Activated CD4-positive, alpha-beta T cell treated with anti-CD3 and anti-CD28 coated beads, Interleukin-2, amount 50 U/mL, for 4 hours (primary cell): ENCODE data around the gene CBX3.
"Not testable (repeated sequence)": the region's sequence is repeated elsewhere in the genome, so short reads cannot be mapped to it uniquely, and the experiment has no call there.

Experiments used
- DNase-seq, 2 experiments: peaks; one replicate each; pipeline ENCODE4 v3.0.0-alpha.2; 2020

The CBX3 gene

DNA sequence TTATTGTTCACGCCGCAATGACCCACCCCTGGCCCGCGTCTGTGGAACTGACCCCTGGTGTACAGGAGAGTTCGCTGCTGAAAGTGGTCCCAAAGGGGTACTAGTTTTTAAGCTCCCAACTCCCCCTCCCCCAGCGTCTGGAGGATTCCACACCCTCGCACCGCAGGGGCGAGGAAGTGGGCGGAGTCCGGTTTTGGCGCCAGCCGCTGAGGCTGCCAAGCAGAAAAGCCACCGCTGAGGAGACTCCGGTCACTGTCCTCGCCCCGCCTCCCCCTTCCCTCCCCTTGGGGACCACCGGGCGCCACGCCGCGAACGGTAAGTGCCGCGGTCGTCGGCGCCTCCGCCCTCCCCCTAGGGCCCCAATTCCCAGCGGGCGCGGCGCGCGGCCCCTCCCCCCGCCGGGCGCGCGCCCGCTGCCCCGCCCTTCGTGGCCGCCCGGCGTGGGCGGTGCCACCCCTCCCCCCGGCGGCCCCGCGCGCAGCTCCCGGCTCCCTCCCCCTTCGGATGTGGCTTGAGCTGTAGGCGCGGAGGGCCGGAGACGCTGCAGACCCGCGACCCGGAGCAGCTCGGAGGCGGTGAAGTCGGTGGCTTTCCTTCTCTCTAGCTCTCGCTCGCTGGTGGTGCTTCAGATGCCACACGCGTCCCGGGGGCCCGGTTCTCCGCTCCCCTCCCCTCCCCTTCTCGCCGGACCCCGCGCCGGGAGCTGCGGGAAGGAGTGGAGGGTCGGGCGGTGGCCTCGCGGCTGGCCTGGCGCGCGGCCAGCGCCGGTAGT lies at the start of gene CBX3:
TSS of gene CBX3 (plus strand) at position 499 of the 772 bp plus-strand sequence. CDS start 1,254 bp downstream, outside the sequence.
- DNase-seq, result peak; percentile 73 to 74

DNA sequence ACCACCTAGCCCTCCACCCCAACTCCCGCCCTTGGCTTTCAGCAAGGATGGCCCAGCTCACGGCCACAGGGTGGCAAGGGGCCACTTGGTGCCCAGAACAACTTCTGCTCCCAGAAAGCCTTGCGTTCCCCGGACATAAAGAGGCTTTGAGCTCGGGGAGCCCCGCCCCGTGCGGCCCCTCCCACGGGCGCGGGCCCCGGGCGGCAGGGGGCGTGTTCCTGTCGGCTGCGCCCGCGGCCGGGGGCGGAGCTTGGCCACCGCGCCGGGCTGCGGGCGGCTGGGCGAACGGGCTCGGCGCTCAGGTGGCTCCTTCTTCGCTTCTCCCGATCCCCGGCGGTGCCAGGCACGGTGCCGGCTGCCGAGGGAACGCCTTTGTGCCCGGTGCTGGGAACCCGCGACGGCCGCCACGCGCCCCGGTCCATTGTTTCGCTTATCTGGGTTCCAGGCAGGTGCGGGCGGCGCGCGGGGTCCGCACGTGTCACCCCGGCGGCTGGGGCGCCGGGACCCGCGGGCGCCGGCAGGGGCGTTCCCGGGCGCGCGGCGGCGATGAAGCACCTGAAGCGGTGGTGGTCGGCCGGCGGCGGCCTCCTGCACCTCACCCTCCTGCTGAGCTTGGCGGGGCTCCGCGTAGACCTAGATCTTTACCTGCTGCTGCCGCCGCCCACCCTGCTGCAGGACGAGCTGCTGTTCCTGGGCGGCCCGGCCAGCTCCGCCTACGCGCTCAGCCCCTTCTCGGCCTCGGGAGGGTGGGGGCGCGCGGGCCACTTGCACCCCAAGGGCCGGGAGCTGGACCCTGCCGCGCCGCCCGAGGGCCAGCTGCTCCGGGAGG lies 49.4 kb upstream of the CBX3 start, which contains the start of gene NFE2L3:
TSS of gene NFE2L3 (plus strand) at position 246 of the 829 bp plus-strand sequence. CDS start at position 547, 301 bp downstream.
- peak; percentile 69 to 72 for DNase-seq

GRCh38 chr7:26152782-26153240 lies 48.7 kb upstream of the CBX3 start:
- peak in 1 of 2 experiments; percentile 13 for DNase-seq

GRCh38 chr7:26153241-26153822 lies 48.2 kb upstream of the CBX3 start:
- DNase-seq, result no peak

GRCh38 chr7:26153823-26154783 lies 47.4 kb upstream of the CBX3 start:
- peak in 1 of 2 experiments; percentile 8 for DNase-seq

DNA sequence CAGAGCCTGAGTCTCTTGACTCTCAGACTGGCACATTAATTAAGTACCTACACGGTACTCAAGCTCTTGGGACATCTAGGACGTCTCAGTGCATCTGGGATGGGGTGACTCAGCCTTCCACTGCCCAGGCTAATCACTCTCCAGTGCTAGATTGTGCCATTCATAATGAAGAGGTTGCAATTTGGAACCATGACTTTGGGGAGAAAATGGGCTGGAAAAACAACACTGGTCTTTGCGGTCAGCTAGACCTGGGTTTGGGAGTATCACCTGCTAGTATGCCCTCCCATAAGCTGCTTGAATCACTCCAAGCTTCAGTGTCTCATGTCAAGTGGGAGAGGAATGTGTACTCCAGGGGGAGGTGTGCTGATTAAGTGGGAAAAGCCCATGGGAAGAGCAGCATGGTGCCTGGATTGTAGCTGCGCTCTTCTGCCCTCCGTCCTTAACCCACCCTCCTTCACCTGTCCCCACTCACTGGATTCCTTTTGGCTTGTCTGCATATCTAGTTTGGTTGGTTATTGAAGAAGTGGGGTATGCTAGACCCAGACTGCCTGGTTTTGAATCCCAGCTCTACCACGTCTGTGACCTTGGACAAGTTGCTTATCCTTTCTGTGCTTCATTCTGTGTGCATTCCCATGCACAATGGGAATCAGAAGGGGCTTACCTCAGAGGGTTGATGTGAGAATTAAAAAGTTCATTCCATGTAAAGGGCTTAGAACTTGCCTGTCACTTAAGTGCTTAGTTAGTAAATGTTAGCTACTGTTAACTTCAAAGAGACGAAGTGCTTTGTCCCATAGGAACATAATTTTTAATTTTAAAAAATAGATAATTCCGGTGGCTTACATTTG lies 45.8 kb upstream of the CBX3 start:
- DNase-seq, result no peak

DNA sequence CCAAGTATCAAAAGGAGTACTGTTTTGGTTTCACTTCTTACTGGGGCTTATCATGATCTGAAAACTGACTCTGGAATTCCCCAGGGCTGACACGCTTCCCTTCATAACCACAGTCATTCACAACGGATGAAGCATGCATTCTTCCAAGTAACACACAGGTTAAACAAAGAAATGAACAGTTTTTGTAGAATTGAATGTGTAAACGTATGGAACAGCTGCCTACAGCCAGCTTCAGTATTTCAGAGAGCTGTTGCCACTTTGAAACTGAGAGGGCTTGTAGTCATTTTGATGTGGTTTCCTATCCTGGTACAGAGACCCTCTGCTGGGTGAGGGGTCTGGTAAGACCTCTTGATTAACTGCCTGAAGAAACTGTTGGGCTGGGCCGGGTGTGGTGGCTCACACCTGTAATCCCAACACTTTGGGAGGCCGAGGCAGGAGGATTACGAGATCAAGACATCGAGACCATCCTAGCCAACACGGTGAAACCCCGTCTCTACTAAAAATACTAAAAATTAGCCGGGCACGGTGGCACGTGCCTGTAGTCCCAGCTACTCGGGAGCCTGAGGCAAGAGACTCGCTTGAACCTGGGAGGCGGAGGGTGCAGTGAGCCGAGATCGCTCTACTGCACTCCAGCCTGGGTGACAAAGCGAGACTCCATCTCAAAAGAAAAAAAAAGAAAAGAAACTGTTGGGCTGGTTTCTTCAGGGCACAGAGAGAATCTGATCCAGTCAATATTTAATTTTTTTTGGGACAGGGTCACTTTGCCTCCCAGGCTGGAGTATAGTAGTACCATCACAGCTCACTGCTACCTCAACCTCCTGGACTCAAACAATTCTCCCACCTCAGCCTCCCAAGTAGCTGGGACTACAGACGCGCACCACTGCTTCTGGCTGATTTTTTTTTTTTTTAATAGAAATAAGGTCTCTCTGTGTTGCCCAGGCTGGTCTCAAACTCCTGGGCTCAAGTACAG lies 44.8 kb upstream of the CBX3 start:
- DNase-seq, result peak; percentile 40 to 54

DNA sequence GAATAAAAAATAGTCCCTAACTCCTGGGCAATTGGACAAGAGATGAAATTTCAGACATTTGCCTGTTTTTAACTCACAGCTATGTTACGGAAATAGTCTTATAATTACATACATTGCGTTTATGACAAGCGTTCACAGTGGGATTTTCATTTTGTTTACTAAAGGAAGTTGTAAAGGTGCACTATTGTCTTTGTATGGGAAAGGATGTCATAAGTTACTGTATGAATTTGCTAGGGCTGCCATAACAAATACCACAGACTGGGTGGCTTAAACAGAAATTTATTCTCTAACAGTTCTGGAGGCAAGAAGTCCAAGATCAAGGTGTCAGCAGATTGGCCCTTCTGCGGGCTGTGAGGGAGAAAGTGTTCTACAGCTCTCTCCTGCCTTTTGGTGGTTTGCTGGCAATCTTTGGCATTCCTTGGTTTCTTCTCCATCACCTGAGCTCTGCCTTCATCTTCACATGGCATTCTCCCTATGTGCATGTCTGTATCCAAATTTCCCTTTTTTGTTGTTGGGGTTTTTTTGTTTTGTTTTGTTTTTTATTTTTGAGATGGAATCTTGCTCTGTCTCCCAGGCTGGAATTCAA lies 43.9 kb upstream of the CBX3 start:
- no peak for DNase-seq

- no peak for DNase-seq
Measured at GRCh38 chr7:26159243-26159642, 42.3 kb upstream of the CBX3 start.

GRCh38 chr7:26160896-26161295 lies 40.6 kb upstream of the CBX3 start:
- no peak for DNase-seq

DNA sequence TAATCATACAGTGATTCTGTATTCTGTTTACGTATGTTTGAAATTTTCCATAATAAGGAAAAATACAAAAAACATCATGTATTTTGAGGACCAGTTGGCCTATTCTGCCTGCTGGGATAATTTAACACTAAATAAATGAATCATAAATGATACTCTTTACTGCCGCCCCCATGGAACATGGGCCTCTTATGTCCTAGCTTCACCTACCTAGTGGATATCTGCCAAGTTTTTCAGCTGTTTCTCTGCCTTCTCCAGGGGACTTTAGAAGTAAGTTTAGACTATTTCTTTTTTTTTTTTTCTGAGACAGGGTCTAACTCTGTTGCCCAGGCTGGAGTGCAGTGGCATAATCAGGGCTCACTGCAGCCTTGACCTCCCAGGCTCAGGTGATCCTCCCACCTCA lies 39.1 kb upstream of the CBX3 start:
- no peak for DNase-seq

DNA sequence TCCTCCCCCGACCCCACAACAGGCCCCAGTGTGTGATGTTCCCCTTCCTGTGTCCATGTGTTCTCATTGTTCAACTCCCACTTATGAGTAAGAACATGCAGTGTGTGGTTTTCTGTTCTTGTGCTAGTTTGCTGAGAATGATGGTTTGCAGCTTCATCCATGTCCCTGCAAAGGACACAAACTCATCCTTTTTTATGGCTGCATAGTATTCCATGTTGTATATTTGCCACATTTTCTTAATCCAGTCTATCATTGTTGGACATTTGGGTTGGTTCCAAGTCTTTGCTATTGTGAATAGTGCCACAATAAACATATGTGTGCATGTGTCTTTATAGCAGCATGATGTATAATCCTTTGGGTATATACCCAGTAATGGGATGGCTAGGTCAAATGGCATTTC lies 37.7 kb upstream of the CBX3 start:
- not testable (repeated sequence) for DNase-seq

GRCh38 chr7:26165950-26166683 lies 35.4 kb upstream of the CBX3 start:
- DNase-seq, result no peak

- DNase-seq, result no peak
Measured at GRCh38 chr7:26166684-26167266, 34.8 kb upstream of the CBX3 start.

DNA sequence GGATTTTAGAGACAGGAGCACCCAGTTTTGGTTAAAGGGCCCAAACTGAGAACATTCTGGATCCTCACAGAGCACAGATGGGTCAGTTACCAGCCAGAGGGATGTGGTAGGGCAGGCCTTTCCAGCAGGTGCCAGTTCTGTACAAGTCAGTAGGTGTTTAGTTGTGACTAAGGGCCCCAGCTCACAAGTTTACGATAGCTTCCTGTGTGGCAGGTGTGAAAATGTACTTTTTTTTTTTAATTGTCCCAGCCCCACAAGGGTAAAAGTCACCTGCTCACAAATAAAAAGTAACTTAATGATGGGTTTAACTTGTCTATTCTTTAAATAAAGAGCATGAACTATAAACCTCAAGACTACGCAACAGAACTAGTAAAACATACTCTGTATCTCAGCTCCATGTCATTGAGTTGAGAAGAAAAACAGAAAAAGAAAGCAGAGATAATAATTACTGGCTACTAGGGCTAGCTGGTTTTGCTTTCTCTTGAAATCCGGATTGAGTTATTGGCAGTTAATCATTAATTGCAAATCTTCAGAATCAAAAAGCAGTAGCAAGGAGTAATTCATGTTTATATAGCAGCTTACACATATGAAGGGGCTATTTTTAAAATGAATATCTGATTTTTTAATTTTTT lies 34.1 kb upstream of the CBX3 start:
- DNase-seq, result no peak

DNA sequence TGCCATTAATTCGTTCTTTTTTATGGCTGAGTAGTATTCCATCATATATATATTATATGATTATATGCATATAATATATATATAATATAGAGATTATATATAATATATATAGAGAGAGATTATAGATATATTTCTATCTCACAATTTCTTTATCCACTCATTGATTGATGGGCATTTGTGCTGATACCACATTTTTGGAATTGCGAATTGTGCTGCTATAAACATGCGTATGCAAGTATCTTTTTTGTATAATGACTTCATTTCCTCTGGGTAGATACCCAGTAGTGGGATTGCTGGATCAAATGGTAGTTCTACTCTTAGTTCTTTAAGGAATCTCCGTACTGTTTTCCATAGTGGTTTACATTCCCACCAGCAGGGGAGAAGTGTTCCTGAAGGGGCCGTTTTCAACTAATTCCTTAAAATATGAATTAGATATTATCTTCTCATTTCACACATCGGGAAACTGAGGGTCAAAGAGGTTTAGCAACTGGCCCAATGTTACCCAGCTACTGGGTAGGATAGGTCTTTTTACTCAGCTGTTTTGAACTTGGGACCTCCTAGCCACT lies 33.0 kb upstream of the CBX3 start:
- DNase-seq, result no peak

GRCh38 chr7:26169271-26169670 lies 32.3 kb upstream of the CBX3 start:
- no peak for DNase-seq

DNA sequence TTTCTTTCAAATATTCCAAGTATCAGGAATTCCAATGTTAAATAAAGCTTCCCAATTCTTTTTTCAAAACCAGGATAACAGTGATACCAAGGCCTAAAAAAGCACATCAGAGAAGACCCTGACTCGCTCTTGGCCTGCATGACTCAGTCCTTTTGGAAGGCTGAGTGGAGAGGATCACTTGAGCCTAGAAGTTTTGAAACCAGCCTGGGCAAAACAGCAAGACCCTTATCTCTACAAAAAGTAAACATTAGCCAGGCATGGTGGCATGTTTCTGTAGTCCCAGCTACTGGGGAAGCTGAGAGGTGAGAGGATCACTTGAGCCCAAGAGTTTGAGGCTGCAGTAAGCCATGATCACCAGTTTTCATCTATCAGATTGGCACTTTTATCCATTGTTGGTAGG lies 30.9 kb upstream of the CBX3 start:
- DNase-seq, result no peak
